Activated CD8-positive, alpha-beta memory T cell treated with anti-CD3 and anti-CD28 coated beads, Interleukin-2, amount 10 ng/mL, durations not matched to agents 7 days and 5 days (primary cell): ENCODE measurements around the gene SCARF1. TPM values are rescaled to one million over a fixed set of nuclear protein-coding genes. Genes with fewer than 3 reads are reported as not detected.
A peak's percentile ranks its signal among the peaks of the same experiment; 100 is the strongest.

Source experiments
- ATAC-seq: fragments of 150-1000 bp; cut with Tn5 transposase; one replicate; pipeline ENCODE4 v1.10.0; 2021; ENCODE audit warnings: moderate library complexity
- CTCF ChIA-PET: fragments of 350-600 bp; sonication (Branson Sonifier 250); formaldehyde crosslinking; loops from one replicate; lab custom pipeline; 2021; ENCODE audit warnings: antibody characterized with exemption; lab: Charles Lee
- DNase-seq: peaks from one replicate; pipeline ENCODE4 v3.0.0-alpha.2; 2020
- H3K27ac Mint-ChIP-seq: one replicate; pipeline ENCODE4 v1.8.0; 2021; ENCODE audit warnings: mild to moderate bottlenecking, mixed read lengths
- H3K27me3 Mint-ChIP-seq: one replicate; pipeline ENCODE4 v1.8.0; 2021; ENCODE audit warnings: mixed read lengths
- H3K36me3 Mint-ChIP-seq: one replicate; pipeline ENCODE4 v1.8.0; 2021; ENCODE audit warnings: mild to moderate bottlenecking, mixed read lengths
- H3K4me1 Mint-ChIP-seq: one replicate; pipeline ENCODE4 v1.8.0; 2021; ENCODE audit warnings: mixed read lengths
- H3K4me3 Mint-ChIP-seq: one replicate; pipeline ENCODE4 v1.8.0; 2021; ENCODE audit warnings: mild to moderate bottlenecking, moderate library complexity, mixed read lengths
- H3K9me3 Mint-ChIP-seq: one replicate; pipeline ENCODE4 v1.8.0; 2022; ENCODE audit warnings: low read depth, mixed read lengths
- total RNA-seq, 2 experiments: library from RNA; stranded (reverse); gene quantifications; one replicate each; pipeline ENCODE4 v1.2.3, GENCODE V29; 2021

Gene SCARF1
- total RNA-seq, 2 experiments from 2014 or later: 0.70 to 2.0 TPM

GRCh38 chr17:1616101-1616500, 29.4 kb downstream of the SCARF1 start:
- CTCF ChIA-PET: interaction anchor here (0.7 to 1.7 kb wide), 3 partner anchors 14 to 30 kb away, joined by 3 to 5 read pairs (median 4); no protein-coding TSS in a partner anchor
- H3K36me3 Mint-ChIP-seq: no peaks in the 10 kb centered on the region
- H3K27ac Mint-ChIP-seq: no peak overlapping the region
- no peaks in the 10 kb centered on the region for H3K27me3 Mint-ChIP-seq
- ATAC-seq (no peak), DNase-seq (no peak)
- H3K4me3 Mint-ChIP-seq: no peak overlapping the region
- H3K4me1 Mint-ChIP-seq: peaks cover 4% of the 10 kb centered on the region
- no peaks in the 10 kb centered on the region for H3K9me3 Mint-ChIP-seq

GRCh38 chr17:1612400-1612799, 33.1 kb downstream of the SCARF1 start:
- H3K27ac Mint-ChIP-seq: no peak overlapping the region
- no peaks in the 10 kb centered on the region for H3K9me3 Mint-ChIP-seq
- H3K4me1 Mint-ChIP-seq: peaks cover 10% of the 10 kb centered on the region
- ATAC-seq (no peak), DNase-seq (no peak)
- CTCF ChIA-PET: no interaction called here
- no peak overlapping the region for H3K4me3 Mint-ChIP-seq
- H3K36me3 Mint-ChIP-seq: no peaks in the 10 kb centered on the region
- H3K27me3 Mint-ChIP-seq: no peaks in the 10 kb centered on the region

- H3K36me3 Mint-ChIP-seq: no peaks in the 10 kb centered on the region
- CTCF ChIA-PET: no interaction called here
- peaks cover 17% of the 10 kb centered on the region for H3K4me1 Mint-ChIP-seq
- no peak overlapping the region for H3K27ac Mint-ChIP-seq
- H3K9me3 Mint-ChIP-seq: no peaks in the 10 kb centered on the region
- H3K27me3 Mint-ChIP-seq: no peaks in the 10 kb centered on the region
- no peak for ATAC-seq
- H3K4me3 Mint-ChIP-seq: no peak overlapping the region
- no peak for DNase-seq
These were observed 33.8 kb downstream of the SCARF1 start for GRCh38 chr17:1611715-1612114.

- ATAC-seq: no peak
- Mint-ChIP-seq H3K4me3 (no peak overlapping the region), H3K36me3 (no peaks in the 10 kb centered on the region), H3K27me3 (no peaks in the 10 kb centered on the region), H3K9me3 (no peaks in the 10 kb centered on the region), H3K4me1 (peaks cover 13% of the 10 kb centered on the region), H3K27ac (no peak overlapping the region)
- DNase-seq: no peak
- CTCF ChIA-PET: interaction anchor here (2.1 kb wide), 1 partner anchor 21 kb away, joined by 10 read pairs; no protein-coding TSS in a partner anchor
These were observed 36.9 kb downstream of the SCARF1 start for GRCh38 chr17:1608676-1609075.

- CTCF ChIA-PET: interaction anchor here (2.0 to 2.1 kb wide), 2 partner anchors 22 to 33 kb away, joined by 8 to 10 read pairs; no protein-coding TSS in a partner anchor
- no peak overlapping the region for H3K4me3 Mint-ChIP-seq
These were observed 37.6 kb downstream of the SCARF1 start for GRCh38 chr17:1607971-1608320.

GRCh38 chr17:1606352-1606985, 39.1 kb downstream of the SCARF1 start:
- Mint-ChIP-seq H3K4me3 (no peak overlapping the region), H3K27ac (no peak overlapping the region), H3K36me3 (no peaks in the 10 kb centered on the region), H3K27me3 (no peaks in the 10 kb centered on the region), H3K9me3 (peaks cover 3% of the 10 kb centered on the region), H3K4me1 (peaks cover 13% of the 10 kb centered on the region)
- CTCF ChIA-PET: interaction anchor here (2.0 to 2.1 kb wide), 2 partner anchors 24 to 32 kb away, joined by 8 to 10 read pairs; no protein-coding TSS in a partner anchor
- DNase-seq (no peak), ATAC-seq (no peak)

More at GRCh38 chr17:1607971-1608320, 37.6 kb downstream of the SCARF1 start:
- Mint-ChIP-seq H3K4me1 (peaks cover 13% of the 10 kb centered on the region), H3K27ac (no peak overlapping the region), H3K9me3 (no peaks in the 10 kb centered on the region), H3K27me3 (no peaks in the 10 kb centered on the region), H3K36me3 (no peaks in the 10 kb centered on the region)
- DNase-seq (no peak), ATAC-seq (peak; percentile 10)

DNA sequence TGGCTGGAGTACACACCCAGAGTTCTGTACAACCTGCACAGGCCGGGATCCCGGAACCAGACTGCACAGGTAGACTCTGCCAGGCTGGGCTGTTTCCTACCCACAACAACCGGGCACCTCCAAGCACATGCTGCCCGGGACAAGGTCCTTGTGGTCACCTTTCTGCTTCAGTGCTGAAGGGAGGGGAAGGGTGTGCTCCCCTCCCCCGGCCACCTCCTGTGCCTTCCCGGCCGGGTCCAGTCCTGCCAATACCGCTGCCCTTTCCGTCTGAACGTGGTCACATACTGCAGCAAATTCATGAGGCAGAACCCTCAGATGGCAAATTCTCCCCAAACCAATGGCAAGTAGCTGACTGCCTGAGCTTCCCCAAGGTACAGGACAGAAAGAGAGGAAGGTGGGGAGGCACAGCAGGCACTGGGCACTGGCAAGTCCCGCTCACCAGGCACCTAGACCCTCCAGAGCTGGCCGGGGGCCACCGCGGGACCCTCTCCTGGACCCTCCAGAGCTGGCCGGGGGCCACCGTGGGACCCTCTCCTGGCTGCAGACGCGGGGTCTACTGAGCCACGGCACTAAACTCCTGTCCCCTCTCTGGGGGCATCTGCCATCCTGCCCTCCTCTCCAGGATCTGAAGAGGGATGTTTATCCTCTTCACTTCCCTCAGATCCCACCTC, 39.7 kb downstream of the SCARF1 start:
- no peak overlapping the region for H3K4me3 Mint-ChIP-seq
- no peaks in the 10 kb centered on the region for H3K27me3 Mint-ChIP-seq
- H3K9me3 Mint-ChIP-seq: peaks cover 3% of the 10 kb centered on the region
- CTCF ChIA-PET: no interaction called here
- peaks cover 13% of the 10 kb centered on the region for H3K4me1 Mint-ChIP-seq
- DNase-seq (no peak), ATAC-seq (no peak)
- H3K27ac Mint-ChIP-seq: no peak overlapping the region
- no peaks in the 10 kb centered on the region for H3K36me3 Mint-ChIP-seq

DNA sequence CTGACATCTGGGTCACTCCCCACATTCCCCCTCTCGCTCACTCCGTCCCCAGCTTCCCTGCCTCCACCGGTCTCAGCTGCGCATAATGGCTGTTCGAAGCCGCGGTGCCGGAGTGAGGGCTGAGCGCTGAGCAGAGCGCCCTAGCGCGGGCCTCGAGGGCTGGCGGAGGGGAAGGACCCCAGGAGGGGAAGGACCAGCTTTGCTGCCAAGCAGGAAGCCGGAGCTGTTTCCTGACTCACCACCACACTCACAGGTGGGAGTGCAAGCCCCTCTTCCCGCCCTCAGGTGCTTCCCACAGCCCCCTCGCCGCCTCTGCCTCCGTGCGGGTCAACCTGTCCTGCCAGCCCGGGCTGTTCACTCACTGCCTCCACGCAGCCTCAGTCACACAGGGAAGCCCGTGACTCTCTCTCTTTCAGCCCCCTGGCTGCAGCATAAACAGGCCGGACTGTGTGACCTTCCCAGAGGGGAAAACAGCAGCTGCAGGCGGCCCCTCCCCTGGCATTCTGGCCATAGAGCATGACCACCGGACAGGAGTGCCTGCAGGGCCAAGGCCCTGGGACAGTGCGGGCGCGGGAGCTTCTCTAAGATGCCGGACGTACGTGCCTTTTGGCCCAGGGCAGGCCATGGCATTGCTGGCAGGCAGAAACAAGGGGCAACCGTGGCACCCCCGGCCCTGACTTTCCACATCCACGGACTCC, 40.6 kb downstream of the SCARF1 start:
- no peak for ATAC-seq
- H3K4me3 Mint-ChIP-seq: no peak overlapping the region
- H3K27ac Mint-ChIP-seq: no peak overlapping the region
- H3K4me1 Mint-ChIP-seq: peaks cover 13% of the 10 kb centered on the region
- DNase-seq: no peak
- H3K27me3 Mint-ChIP-seq: no peaks in the 10 kb centered on the region
- peaks cover 3% of the 10 kb centered on the region for H3K9me3 Mint-ChIP-seq
- CTCF ChIA-PET: no interaction called here
- no peaks in the 10 kb centered on the region for H3K36me3 Mint-ChIP-seq

GRCh38 chr17:1601571-1601970, 44.0 kb downstream of the SCARF1 start:
- no peak overlapping the region for H3K27ac Mint-ChIP-seq
- no peak for ATAC-seq
- CTCF ChIA-PET: interaction anchor here (0.6 kb wide), 1 partner anchor 14 kb away, joined by 4 read pairs; no protein-coding TSS in a partner anchor
- H3K27me3 Mint-ChIP-seq: no peaks in the 10 kb centered on the region
- no peaks in the 10 kb centered on the region for H3K4me1 Mint-ChIP-seq
- no peak overlapping the region for H3K4me3 Mint-ChIP-seq
- H3K36me3 Mint-ChIP-seq: no peaks in the 10 kb centered on the region
- no peak for DNase-seq
- peaks cover 3% of the 10 kb centered on the region for H3K9me3 Mint-ChIP-seq

GRCh38 chr17:1598399-1599095, 47.0 kb downstream of the SCARF1 start:
- Mint-ChIP-seq H3K4me3 (no peak overlapping the region), H3K4me1 (no peaks in the 10 kb centered on the region), H3K9me3 (peaks cover 3% of the 10 kb centered on the region), H3K27ac (no peak overlapping the region), H3K36me3 (no peaks in the 10 kb centered on the region), H3K27me3 (no peaks in the 10 kb centered on the region)
- DNase-seq (no peak), ATAC-seq (no peak)
- CTCF ChIA-PET: interaction anchor here (1.0 kb wide), 1 partner anchor 31 kb away, joined by 3 read pairs; no protein-coding TSS in a partner anchor

DNA sequence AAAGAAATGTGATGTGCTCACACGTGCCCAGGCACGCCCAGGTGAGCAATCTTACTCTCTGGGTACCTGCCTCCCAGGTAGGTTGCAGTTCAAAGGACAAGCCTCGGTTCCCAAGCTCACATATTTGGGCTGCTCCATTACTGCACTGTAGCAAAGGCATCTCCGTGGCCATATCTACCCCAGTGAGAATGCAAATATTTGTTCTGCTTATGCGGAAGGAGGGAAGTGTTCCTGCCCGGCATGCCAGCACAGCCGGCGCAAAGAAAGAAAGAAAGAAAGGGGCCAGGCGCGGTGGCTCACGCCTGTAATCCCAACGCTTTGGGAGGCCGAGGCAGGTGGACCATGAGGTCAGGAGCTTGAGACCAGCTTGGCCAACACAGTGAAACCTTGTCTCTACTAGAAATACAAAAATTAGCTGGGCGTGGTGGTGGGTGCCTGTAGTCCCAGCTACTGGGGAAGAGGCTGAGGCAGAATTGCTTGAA, 47.6 kb downstream of the SCARF1 start:
- no peak overlapping the region for H3K27ac Mint-ChIP-seq
- CTCF ChIA-PET: no interaction called here
- no peak for DNase-seq

GRCh38 chr17:1593630-1593931, 52.0 kb downstream of the SCARF1 start:
- no peak overlapping the region for H3K4me3 Mint-ChIP-seq
- H3K27ac Mint-ChIP-seq: no peak overlapping the region
- peaks cover 5% of the 10 kb centered on the region for H3K4me1 Mint-ChIP-seq
- no peaks in the 10 kb centered on the region for H3K9me3 Mint-ChIP-seq
- ATAC-seq (no peak), DNase-seq (no peak)
- H3K36me3 Mint-ChIP-seq: no peaks in the 10 kb centered on the region
- H3K27me3 Mint-ChIP-seq: no peaks in the 10 kb centered on the region
- CTCF ChIA-PET: interaction anchor here (1.1 kb wide), 1 partner anchor 36 kb away, joined by 3 read pairs; no protein-coding TSS in a partner anchor

More for the DNA sequence above, 47.6 kb downstream of the SCARF1 start:
- H3K36me3 Mint-ChIP-seq: no peaks in the 10 kb centered on the region
- H3K4me3 Mint-ChIP-seq: no peak overlapping the region
- no peaks in the 10 kb centered on the region for H3K27me3 Mint-ChIP-seq
- no peak for ATAC-seq
- H3K9me3 Mint-ChIP-seq: peaks cover 3% of the 10 kb centered on the region
- H3K4me1 Mint-ChIP-seq: peaks cover 2% of the 10 kb centered on the region
